A549 (cell line): Measurements from ENCODE around the gene ANTXR2. TPM values are rescaled to one million over a fixed set of nuclear protein-coding genes. Genes with fewer than 3 reads are reported as not detected.

Experiments used
- ATAC-seq, 2 experiments: fragments of 200-7000 bp in 1 of 2; fragments of >200 bp in 1 of 2; cut with Nextera tagmentation in 1 of 2; cut with Tn5 transposase in 1 of 2; 3 replicates each; pipeline versions ENCODE4 v1.8.0 to v1.9.1; 2018 to 2020; ENCODE audit warnings: mild to moderate bottlenecking in 1 of 2, moderate library complexity in 1 of 2
- CTCF ChIA-PET: fragments of 300-600 bp; sonication (Branson Sonifier 250); formaldehyde crosslinking; extraction: SDS; loops from one replicate; lab custom pipeline; 2021; ENCODE audit warnings: antibody characterized with exemption, inconsistent platforms; lab: Yijun Ruan, JAX
- POLR2A ChIA-PET: fragments of 350-600 bp; formaldehyde crosslinking; extraction: SDS; loops from one replicate; lab custom pipeline; 2021; ENCODE audit warnings: antibody characterized with exemption, inconsistent platforms; lab: Yijun Ruan, JAX
- DNase-seq, 2 experiments: peaks; one replicate each; pipeline versions ENCODE4 v3.0.0 to v3.0.0-alpha.2; 2011 to 2016; ENCODE audit warnings: low read depth in 1 of 2, low spot score in 1 of 2
- FAIRE-seq: peaks from 2 replicates; lab custom pipeline; 2011; peaks lifted over from hg19 to GRCh38; lab: Jason Lieb, UNC
- H3K27ac ChIP-seq, 2 experiments: fragments of >200 bp; sonication (Bioruptor Twin); formaldehyde crosslinking; 3 replicates each; pipeline ENCODE4 v1.5.1; 2016 to 2017
- H3K4me1 ChIP-seq: fragments of >200 bp; sonication (Bioruptor Twin); formaldehyde crosslinking; 3 replicates; pipeline ENCODE4 v1.6.1; 2016
- H3K4me2 ChIP-seq: fragments of >200 bp; sonication (Bioruptor Twin); formaldehyde crosslinking; 3 replicates; pipeline ENCODE4 v1.6.1; 2016
- H3K4me3 ChIP-seq: fragments of >200 bp; sonication (Bioruptor Twin); formaldehyde crosslinking; 3 replicates; pipeline ENCODE4 v1.5.1; 2016
- H3K9me3 ChIP-seq: fragments of >200 bp; sonication (Bioruptor Twin); formaldehyde crosslinking; 3 replicates; pipeline ENCODE4 v1.6.1; 2016
- ATOH8 ChIP-seq: fragments of 250-450 bp; sonication (Bioruptor Pico); IDR thresholded peaks from 2 replicates; pipeline ENCODE4 v1.5.0; 2020; ENCODE audit warnings: low read depth, mild to moderate bottlenecking, moderate library complexity
- BCL3 ChIP-seq: fragments of >200 bp; sonication (Bioruptor Twin); formaldehyde crosslinking; IDR thresholded peaks from 3 replicates; pipeline ENCODE4 v1.6.1; 2016
- E2F6 ChIP-seq: IDR thresholded peaks from 2 replicates; pipeline ENCODE4 v1.6.1; 2012; ENCODE audit warnings: low read depth, borderline replicate concordance
- EP300 ChIP-seq, 2 experiments: fragments of >200 bp; sonication (Bioruptor Twin); formaldehyde crosslinking; IDR thresholded peaks; 2 replicates in 1 of 2; 3 replicates in 1 of 2; pipeline ENCODE4 v1.6.1; 2016 to 2017
- ESRRA ChIP-seq: fragments of 150-350 bp; IDR thresholded peaks from 2 replicates; pipeline ENCODE4 v1.6.1; 2014; ENCODE audit warnings: mild to moderate bottlenecking, low read length, borderline replicate concordance
- FOXS1 ChIP-seq: fragments of 250-450 bp; sonication (Bioruptor Pico); IDR thresholded peaks from 2 replicates; pipeline ENCODE4 v1.5.0; 2020; ENCODE audit warnings: mild to moderate bottlenecking, moderate library complexity
- GATA3 ChIP-seq: IDR thresholded peaks from 2 replicates; pipeline ENCODE4 v1.6.1; 2012; ENCODE audit warnings: borderline replicate concordance
- HDAC2 ChIP-seq: fragments of 200-600 bp; sonication (generic); IDR thresholded peaks from 2 replicates; pipeline ENCODE4 v1.6.1; 2016
- HOXB13 ChIP-seq: fragments of 250-450 bp; sonication (Bioruptor Pico); IDR thresholded peaks from 2 replicates; pipeline ENCODE4 v1.5.0; 2020; ENCODE audit warnings: low read depth, mild to moderate bottlenecking, moderate library complexity
- JUN ChIP-seq, 2 experiments: fragments of >200 bp; sonication (Bioruptor Twin); formaldehyde crosslinking; IDR thresholded peaks; 2 replicates in 1 of 2; 3 replicates in 1 of 2; pipeline ENCODE4 v1.6.1; 2016 to 2017
- JUNB ChIP-seq: fragments of >200 bp; sonication (Bioruptor Twin); formaldehyde crosslinking; IDR thresholded peaks from 2 replicates; pipeline ENCODE4 v1.6.1; 2016
- KDM1A ChIP-seq: fragments of 200-600 bp; sonication (generic); IDR thresholded peaks from 2 replicates; pipeline ENCODE4 v1.6.1; 2016; ENCODE audit warnings: low read depth, mild to moderate bottlenecking
- MAX ChIP-seq: IDR thresholded peaks from 2 replicates; pipeline ENCODE4 v1.6.1; 2012
- MAZ ChIP-seq: fragments of 150-350 bp; IDR thresholded peaks from 2 replicates; pipeline ENCODE4 v1.6.1; 2014; ENCODE audit warnings: antibody characterized with exemption, low read depth, low read length, borderline replicate concordance
- NFE2L2 ChIP-seq: fragments of 150-350 bp; conservative IDR thresholded peaks from 2 replicates; pipeline ENCODE4 v1.6.1; 2014; ENCODE audit warnings: low read length
- POLR2AphosphoS2 ChIP-seq: conservative IDR thresholded peaks from 2 replicates; pipeline ENCODE4 v1.6.1; 2012; ENCODE audit warnings: low read length, improper control_type of control experiment, inconsistent platforms
- RAD21 ChIP-seq, 2 experiments: fragments of >200 bp in 1 of 2; sonication (Bioruptor Twin) in 1 of 2; formaldehyde crosslinking in 1 of 2; IDR thresholded peaks in 1 of 2; conservative IDR thresholded peaks in 1 of 2; 2 replicates in 1 of 2; 3 replicates in 1 of 2; pipeline ENCODE4 v1.6.1; 2012 to 2018; ENCODE audit warnings: inconsistent platforms in 1 of 2
- RFX5 ChIP-seq: fragments of 450-650 bp; IDR thresholded peaks from 2 replicates; pipeline ENCODE4 v1.7.1; 2014; ENCODE audit warnings: antibody characterized with exemption, mild to moderate bottlenecking, moderate library complexity
- RNF2 ChIP-seq: fragments of 200-600 bp; sonication (generic); IDR thresholded peaks from 2 replicates; pipeline ENCODE4 v1.6.1; 2016; ENCODE audit warnings: low read depth, mild to moderate bottlenecking, antibody characterized with exemption, moderate library complexity, borderline replicate concordance
- SMC3 ChIP-seq: fragments of >200 bp; sonication (Bioruptor Twin); formaldehyde crosslinking; IDR thresholded peaks from 3 replicates; pipeline ENCODE4 v1.6.1; 2018; ENCODE audit warnings: inconsistent platforms
- SREBF2 ChIP-seq: fragments of 450-650 bp; IDR thresholded peaks from 2 replicates; pipeline ENCODE4 v1.6.1; 2014; ENCODE audit warnings: mild to moderate bottlenecking, moderate library complexity
- TFCP2L1 ChIP-seq: fragments of 250-450 bp; sonication (Bioruptor Pico); IDR thresholded peaks from 2 replicates; pipeline ENCODE4 v1.5.0; 2021; ENCODE audit warnings: mild to moderate bottlenecking
- ZC3H11A ChIP-seq: fragments of 450-650 bp; IDR thresholded peaks from 2 replicates; pipeline ENCODE4 v1.6.1; 2014; ENCODE audit warnings: antibody characterized with exemption, mild to moderate bottlenecking
- ZFP36 ChIP-seq: fragments of 450-650 bp; IDR thresholded peaks from 2 replicates; pipeline ENCODE4 v1.6.1; 2014; ENCODE audit warnings: borderline replicate concordance; ENCODE audit not compliant: partially characterized antibody
- WGBS: methylation state at CpG from one replicate; pipeline ENCODE4 v1.1.6; 2017; ENCODE audit errors: missing lambda C conversion rate; 5-methylcytosine and 5-hydroxymethylcytosine counted together
- polyA plus RNA-seq, 4 experiments: library from polyadenylated mRNA; depleted of rRNA in 3 of 4; stranded (reverse); fragments of >200 nt; fragmentation: RNase III in 1 of 4; extraction: RNeasy Plus Mini Kit Qiagen cat#74134 plus additional on column Dnase treatment in 1 of 4; gene quantifications; 2 replicates in 3 of 4; 3 replicates in 1 of 4; pipeline ENCODE4 v1.2.3, GENCODE V29; 2011 to 2017

Gene ANTXR2
- polyA plus RNA-seq, 2 of the 4 experiments (the other 2 are of a cell fraction): 2.3 to 3.0 TPM

- ChIA-PET CTCF (no interaction called here), POLR2A (no interaction called here)
- no peak for TF ChIP-seq JUNB
- no peak for TF ChIP-seq ZC3H11A
- no peak for TF ChIP-seq MAZ
- TF ChIP-seq ATOH8: no peak
- no peak for TF ChIP-seq MAX
- no peak for TF ChIP-seq GATA3
- no peak for TF ChIP-seq RNF2
- no peak for TF ChIP-seq EP300 (IDR thresholded peaks at IDR 0.05)
- no peak for TF ChIP-seq ZFP36
- no peak for TF ChIP-seq NFE2L2
- no peak for TF ChIP-seq ESRRA
- no peak for TF ChIP-seq HOXB13
- no peak for TF ChIP-seq SMC3
- no peak for TF ChIP-seq HDAC2
- no peak for TF ChIP-seq E2F6
- H3K4me1 ChIP-seq: no peaks in the 10 kb centered on the region
- 55% methylated on average over 4 of the region's 4 CpGs for WGBS
- no peaks in the 10 kb centered on the region for H3K9me3 ChIP-seq
- no peak overlapping the region for H3K27ac ChIP-seq
- H3K4me2 ChIP-seq: no peak overlapping the region
- DNase-seq: no peak
- no peak for FAIRE-seq
- ATAC-seq: no peak
- H3K4me3 ChIP-seq: no peak overlapping the region
Observed at GRCh38 chr4:80054375-80054774, 18.7 kb downstream of the ANTXR2 start.

GRCh38 chr4:80053140-80053910, 19.7 kb downstream of the ANTXR2 start:
- no peak for DNase-seq
- Histone ChIP-seq H3K27ac (no peak overlapping the region), H3K9me3 (no peaks in the 10 kb centered on the region), H3K4me2 (no peak overlapping the region), H3K4me3 (no peak overlapping the region), H3K4me1 (no peaks in the 10 kb centered on the region)
- ATAC-seq: no peak
- POLR2A ChIA-PET: no interaction called here
- TF ChIP-seq SMC3 (no peak), JUN (IDR thresholded peaks at IDR 0.05) (no peak), RAD21 (conservative IDR thresholded peaks at IDR 0.05 in 1 of 2, IDR thresholded peaks at IDR 0.05 in 1 of 2) (no peak), EP300 (IDR thresholded peaks at IDR 0.05) (no peak), SREBF2 (no peak), RFX5 (no peak), ESRRA (no peak), TFCP2L1 (CRISPR knock-in tag) (no peak), E2F6 (no peak), HDAC2 (no peak), ZFP36 (no peak), KDM1A (no peak), BCL3 (no peak), POLR2AphosphoS2 (no peak), ATOH8 (no peak), RNF2 (no peak), FOXS1 (CRISPR knock-in tag) (no peak)
- 61% methylated on average over 1 of the region's 1 CpG for WGBS
- no peak for FAIRE-seq
- CTCF ChIA-PET: no interaction called here
